A673 (cell line): ENCODE data around the gene GALNT11.

Experiments used
- CTCF ChIP-seq: fragments of 300-800, 200-600 bp; sonication (generic); conservative IDR thresholded peaks from 2 replicates; pipeline ENCODE4 v1.5.1; 2017; ENCODE audit warnings: low read depth, mild to moderate bottlenecking, antibody characterized with exemption, low read length, moderate library complexity, mixed read lengths
- EZH2 ChIP-seq: fragments of 200-600 bp; sonication (generic); IDR thresholded peaks from 2 replicates; pipeline ENCODE4 v1.6.1; 2017; ENCODE audit warnings: borderline replicate concordance, low read depth, mild to moderate bottlenecking, mixed read lengths, antibody characterized with exemption, low read length; ENCODE audit not compliant: poor library complexity, severe bottlenecking

GRCh38 chr7:151982806-151983205 lies 42.7 kb upstream of the GALNT11 start:
- TF ChIP-seq CTCF: no peak
- TF ChIP-seq EZH2: no peak
